GM18505 (cell line): ENCODE results near the gene GRN.

ENCODE experiments used
- ATAC-seq: cut with Tn5 transposase; IDR thresholded peaks from one replicate; pipeline ENCODE4 v1.9.1; 2021; ENCODE audit not compliant: unreplicated experiment
- POLR2A ChIP-seq: IDR thresholded peaks from 4 replicates; pipeline ENCODE4 v1.6.1; 2011; ENCODE audit warnings: borderline replicate concordance; ENCODE audit not compliant: insufficient read depth, insufficient read length; ENCODE audit errors: extremely low read depth

GRN gene

DNA sequence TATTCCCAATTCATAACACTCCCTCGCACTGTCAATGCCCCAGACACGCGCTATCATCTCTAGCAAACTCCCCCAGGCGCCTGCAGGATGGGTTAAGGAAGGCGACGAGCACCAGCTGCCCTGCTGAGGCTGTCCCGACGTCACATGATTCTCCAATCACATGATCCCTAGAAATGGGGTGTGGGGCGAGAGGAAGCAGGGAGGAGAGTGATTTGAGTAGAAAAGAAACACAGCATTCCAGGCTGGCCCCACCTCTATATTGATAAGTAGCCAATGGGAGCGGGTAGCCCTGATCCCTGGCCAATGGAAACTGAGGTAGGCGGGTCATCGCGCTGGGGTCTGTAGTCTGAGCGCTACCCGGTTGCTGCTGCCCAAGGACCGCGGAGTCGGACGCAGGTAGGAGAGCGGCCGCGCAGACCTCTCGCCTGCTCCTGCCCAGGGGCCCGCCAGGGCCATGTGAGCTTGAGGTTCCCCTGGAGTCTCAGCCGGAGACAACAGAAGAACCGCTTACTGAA lies at the start of gene GRN:
Gene GRN (plus strand): TSS at position 364 of the 515 bp plus-strand sequence. CDS start 3,863 bp downstream, outside the sequence.
- peak; percentile 36 for ATAC-seq

DNA sequence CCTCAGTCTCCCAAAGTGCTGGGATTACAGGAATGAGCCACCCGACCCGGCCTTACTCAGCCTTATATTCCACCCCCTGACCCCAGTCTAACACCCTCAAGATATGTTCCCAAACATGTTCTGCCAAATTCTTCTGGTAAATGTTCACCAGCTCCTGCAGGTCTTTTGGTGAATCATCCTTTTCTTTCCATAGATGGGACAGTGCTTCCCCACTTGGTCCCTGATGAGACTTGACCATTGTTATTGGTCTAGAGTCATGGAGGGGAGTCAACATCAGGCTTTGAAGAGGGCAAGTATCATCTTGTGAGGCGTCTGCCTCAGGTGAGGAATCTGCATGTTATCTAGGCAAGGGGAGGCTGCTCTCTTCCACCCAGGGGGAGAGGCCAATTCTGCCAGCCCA lies 47.1 kb upstream of the GRN start:
- TF ChIP-seq POLR2A = no peak
- no peak for ATAC-seq

More for the DNA sequence above, at the start of gene GRN:
- TF ChIP-seq POLR2A = peak; percentile 96

DNA sequence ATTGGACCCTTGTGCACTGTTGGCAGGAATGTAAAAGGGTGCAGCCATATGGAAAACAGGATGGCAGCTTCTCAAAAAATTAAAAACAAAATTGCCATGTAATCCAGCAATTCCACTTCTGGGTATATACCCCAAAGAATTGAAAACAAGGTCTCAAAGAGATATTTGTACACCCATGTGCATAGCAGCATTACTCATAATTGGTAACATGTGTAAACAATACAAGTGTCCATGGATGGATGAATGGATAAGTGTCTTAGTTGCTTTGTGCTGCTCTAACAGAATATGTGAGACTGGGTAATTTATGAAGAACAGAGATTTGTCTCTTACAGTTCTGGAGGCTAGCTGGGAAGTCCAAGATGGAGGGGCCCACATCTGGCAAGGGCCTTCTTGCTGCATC lies 40.5 kb upstream of the GRN start:
- ATAC-seq = no peak
- TF ChIP-seq POLR2A = no peak

DNA sequence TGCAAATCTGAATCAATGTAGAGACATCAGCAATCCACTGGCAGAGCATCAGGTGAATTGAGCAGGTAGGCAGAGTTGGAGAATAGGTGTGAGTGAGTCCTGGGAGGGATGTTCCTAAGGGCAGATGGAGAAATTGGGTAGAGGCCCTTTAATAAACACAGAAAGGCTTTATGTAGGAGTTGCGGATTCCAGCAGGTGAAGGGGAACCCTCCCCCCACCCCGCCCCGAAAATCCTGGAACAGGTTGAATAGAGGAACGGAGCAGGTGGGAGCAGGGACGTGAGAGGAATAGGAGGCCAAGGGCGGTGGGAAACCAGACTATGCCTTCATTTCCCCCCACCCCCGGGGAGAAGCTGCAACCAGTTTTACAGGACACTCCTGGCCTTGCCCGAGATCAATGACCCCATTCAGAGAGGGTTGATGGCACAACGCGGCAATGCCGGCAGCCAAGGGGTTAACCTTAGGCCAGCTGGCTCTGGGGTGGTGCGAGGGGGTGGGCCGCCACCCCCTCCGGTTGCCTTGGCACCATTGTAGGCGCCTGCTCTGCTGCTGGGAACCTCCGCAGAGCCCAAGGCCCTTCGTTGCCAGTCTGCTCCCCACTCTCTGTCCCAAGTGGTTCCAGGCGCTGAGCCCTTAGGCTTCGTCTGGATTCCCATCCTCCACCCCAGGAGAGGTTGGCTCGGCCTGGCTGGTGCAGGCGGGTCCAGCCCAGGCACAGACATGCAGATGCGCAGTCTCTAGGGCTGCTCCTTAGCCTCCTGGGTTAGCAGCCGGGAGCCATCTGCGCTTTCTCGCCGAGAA lies 37.5 kb upstream of the GRN start:
- no peak for ATAC-seq

DNA sequence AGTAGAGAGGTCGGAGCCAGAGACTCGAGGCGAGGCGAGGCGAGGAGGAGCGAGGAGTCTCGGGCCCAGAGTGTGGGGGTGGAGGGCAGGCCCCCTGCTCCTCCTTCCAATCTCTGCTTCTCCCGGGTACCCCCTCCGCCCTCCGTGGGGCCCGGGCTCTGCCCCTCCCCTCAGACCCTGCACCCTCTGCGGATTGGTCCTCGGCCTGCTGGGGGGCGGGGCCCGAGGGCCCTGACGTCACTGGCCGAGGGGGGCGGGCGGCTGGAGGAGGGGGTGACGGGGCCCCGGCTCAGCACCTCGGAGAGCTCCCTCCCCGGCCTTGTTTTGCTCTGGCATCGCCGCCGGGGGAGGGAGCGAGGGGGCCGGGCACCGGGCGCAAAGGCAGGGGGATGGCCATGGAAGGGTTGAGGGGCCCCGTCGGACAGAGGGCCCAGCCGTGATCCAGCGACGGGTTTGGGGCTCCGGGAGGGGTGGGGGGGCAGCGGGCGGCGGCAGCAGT lies 36.7 kb upstream of the GRN start, which contains the start of gene RUNDC3A:
Gene RUNDC3A (plus strand): TSS at position 282 of the 499 bp plus-strand sequence. CDS start 232 bp downstream, outside the sequence.
- no peak for TF ChIP-seq POLR2A
- no peak for ATAC-seq

More for the DNA sequence above, 37.5 kb upstream of the GRN start:
- TF ChIP-seq POLR2A = no peak

DNA sequence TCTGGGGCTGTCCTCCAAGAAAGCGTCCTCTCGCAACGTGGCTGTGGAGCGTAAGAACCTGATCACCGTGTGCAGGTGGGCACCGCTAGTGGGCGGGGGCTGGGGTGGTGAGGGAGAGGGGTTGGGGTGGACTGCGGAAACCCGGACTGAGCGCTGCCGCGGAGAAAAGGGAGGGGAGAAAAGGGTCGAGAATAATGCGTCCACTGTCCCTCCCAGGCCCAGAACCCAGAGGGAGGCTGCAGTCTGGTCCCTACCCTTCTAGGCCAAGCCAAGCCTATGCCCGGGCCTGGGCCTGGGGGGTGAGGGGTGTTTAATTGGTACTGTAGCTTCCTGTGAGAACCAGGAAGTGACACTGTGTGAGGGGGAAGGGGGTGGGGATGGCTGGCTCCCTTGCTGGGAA lies 36.2 kb upstream of the GRN start:
- no peak for TF ChIP-seq POLR2A
- no peak for ATAC-seq

DNA sequence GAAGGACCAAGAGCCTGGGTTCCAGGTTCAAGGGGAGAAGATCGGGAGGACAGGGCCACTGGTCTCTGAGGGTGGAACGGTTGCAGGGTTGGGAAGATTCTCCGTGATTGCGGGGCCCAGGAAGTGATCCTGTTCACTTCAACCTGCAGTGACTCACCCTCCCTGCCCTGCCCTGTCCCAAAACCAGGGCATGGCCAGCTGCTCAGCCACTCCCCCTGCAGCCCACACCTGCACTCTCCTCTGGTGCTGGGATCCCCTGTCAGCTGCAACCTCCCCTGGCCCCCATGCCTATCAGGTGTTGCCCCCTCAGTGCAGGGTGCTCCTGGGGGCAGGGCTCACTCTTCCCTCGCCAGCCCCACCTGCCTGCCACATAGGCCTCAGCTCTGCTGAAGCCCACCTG lies 35.6 kb upstream of the GRN start:
- no peak for TF ChIP-seq POLR2A
- ATAC-seq = no peak

DNA sequence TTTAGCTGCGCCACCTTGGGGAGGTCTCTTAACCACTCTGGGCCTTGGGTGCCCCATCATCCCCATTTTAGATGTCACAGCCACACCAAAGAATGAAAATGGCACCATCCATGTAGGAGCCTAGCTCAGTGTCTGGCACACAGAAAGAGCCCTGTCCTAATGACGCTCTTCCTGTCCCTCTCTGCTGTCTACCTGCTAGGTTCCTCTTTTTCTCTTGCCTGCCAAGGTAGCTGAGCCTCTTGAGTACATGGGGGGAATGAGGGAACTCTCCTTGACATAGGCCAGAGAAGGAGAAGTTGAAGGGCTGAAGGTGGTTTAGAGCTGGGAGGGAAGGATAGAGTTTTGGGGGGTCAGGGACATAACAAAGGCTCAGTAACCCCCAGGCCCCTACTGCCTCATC lies 34.9 kb upstream of the GRN start:
- no peak for TF ChIP-seq POLR2A
- no peak for ATAC-seq

DNA sequence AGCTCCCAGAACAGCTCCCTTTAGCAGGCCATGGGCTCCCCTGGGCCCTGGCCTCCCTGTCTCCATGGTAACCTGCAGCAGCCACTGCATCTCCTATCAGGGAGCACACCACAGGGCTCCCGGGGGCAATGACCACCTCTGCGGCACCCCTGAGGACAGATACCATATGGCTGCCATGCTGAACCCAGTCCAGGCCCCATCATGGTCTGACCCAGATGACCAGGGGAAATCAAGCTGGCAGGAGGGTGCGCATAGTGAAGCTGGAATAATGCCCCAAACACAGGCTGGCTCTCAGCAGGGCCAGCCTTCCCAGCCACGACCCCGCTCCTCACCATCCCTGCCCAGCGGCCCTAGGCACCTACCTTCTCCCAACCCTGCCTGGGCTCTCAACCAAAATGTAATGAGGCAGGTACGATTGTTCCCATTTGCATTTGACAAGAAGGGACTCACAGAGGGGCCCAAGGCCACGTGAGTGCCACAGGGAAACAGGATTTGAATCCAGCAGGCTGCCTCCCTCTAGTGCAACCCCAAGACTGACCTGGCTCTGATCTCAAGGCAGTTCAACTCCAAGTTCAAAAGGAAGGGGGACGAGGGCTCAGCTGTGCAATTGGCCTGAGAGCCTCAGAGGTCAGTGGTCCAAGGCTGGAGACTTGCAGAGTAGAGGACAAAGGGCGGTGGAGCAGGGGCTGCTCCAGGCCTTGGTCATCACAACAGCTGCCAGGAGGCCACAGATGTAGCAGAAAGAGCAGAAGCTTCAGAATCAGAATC lies 34.3 kb upstream of the GRN start:
- TF ChIP-seq POLR2A = no peak
- ATAC-seq = no peak

DNA sequence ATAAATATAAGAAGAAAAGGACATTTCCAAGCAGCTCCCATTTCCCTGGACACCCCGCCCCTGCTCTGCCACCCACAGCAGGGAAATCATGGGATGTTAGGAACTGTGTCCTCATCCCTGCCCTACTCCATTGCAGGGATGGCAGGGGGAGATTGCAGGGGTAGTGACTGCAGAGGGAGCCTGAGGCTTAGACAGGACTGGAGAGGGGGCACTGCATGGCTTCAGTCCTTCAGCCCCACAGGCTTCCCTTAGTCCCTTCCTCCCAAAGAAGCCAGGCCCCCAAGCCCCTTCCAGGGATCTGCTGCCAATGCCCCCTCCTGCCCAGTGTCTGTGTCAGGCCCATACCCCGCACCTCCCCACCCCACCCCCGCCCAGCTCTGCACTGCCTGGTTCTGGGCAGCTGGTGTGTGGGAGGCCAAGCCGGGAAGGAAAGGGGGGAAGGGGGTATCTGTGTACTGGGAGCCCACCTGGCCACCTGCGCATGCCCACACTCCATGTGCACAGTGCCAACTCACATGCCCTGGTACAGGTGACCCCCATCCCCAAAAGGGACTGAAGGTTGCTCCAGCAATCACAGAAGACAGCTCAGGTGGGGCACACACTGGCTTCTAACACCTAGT lies 33.4 kb upstream of the GRN start:
- no peak for TF ChIP-seq POLR2A
- ATAC-seq = no peak

DNA sequence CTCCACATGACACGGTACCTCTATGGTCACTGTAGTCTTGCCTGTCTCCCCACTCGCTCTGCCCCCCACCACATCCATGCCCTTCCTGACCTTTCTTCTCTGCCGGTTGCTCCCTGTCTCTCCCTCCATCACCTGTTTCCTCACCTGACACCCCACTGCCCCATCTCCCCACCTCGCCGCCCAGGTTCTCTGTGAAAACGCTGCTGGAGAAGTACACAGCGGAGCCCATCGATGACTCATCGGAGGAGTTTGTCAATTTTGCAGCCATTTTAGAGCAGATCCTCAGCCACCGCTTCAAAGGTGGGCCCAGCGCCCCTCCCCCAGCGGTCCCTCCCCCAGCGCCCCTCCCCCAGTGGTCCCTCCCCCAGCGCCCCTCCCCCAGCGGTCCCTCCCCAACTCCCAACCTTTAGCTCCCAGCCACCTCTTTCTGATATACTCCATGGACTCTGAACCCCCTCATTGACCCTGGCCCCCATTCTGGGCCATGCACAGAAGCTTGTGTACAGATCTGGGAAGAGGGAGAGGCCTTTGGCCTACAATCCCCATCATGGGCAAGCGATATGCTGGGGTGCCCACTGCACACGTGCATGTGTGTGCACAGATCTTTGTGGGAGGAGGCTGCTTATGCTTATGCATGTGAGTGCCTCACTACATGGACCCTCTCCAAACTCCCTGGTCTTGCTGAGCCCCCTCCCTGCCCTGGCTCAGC lies 32.6 kb upstream of the GRN start:
- TF ChIP-seq POLR2A = no peak
- no peak for ATAC-seq

DNA sequence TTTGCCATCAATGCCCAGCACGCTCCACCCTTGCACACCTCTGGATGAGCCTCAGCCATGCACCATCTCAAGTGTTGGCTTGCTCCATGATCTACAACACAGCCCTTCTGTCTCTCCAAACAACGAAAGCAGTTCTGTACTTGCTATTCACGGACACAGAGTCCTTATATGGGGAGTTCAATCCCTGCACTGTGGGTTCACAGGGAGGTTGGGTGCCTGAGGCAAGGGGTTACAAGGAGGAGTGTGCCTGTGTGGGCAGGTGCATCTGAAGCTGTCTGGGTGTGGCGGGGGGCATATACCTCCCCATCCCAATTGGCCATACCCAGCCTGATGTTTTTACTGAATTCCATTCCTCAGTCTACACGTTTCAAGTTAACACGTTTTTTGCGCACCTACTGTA lies 31.1 kb upstream of the GRN start:
- ATAC-seq = no peak
- TF ChIP-seq POLR2A = no peak

DNA sequence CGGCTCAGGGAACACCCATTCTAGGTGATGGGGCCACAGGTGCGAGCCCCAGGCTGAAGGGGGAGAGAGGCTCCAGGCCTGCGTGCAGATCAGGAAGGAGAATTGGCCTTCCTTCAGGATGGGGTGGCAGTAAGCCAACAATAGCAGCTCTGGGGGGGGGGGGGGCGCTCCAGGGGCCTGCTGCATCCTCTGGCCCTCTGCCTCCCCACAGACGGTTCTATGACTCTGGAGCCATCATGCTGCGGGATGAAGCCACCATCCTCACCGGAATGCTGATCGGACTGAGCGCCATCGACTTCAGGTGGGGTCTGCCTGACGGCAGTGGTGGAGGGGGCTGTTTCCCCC lies 30.6 kb upstream of the GRN start:
- TF ChIP-seq POLR2A = no peak
- ATAC-seq = no peak
